ENCODE measurements around the gene DEGS2.
"Not testable (repeated sequence)": the region's sequence is repeated elsewhere in the genome, so short reads cannot be mapped to it uniquely, and the experiment has no call there.

Gene DEGS2

DNA sequence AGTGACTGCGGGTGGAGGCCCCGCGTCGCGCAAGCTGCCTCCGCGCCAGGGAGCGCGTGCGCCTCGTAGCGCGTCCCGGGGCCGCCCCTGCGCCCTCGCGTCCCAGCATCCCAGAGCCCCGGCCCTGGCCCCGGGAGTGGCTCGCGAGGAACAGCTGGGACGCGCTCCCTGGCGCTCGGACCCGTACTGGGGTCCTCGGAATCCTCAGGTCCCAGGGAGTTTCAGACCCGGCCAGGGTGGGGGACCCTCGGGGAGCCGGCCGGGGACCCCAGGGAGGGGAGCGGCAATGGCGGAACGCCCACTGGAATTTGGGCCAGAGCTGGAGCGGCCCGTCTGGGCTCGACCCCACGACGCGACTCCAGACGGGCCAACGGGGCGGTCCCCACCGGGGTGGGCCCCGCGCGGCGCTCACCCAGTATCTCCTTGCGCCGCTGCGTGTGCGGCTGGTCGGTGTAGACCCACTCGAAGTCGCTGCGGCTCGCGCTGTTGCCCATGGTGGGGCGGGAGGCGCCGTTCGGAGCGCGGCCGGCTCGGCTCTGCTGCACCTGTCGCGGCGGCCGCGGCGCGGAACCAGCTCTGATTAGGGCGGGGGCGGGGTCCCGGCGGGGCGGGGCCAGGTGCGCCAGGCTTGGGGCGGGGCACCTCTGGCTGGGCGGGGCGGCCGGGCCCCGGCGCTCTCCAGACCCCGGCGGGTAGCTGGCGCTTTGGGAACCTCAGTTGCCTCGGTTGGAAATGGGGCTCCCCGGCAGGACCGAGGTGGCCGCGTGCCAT is at the start of gene DEGS2:
Gene DEGS2 (minus strand): TSS at position 552 of the 771 bp plus-strand sequence. CDS start 58 bp downstream, at position 494.
- no peak for DNase-seq

DNA sequence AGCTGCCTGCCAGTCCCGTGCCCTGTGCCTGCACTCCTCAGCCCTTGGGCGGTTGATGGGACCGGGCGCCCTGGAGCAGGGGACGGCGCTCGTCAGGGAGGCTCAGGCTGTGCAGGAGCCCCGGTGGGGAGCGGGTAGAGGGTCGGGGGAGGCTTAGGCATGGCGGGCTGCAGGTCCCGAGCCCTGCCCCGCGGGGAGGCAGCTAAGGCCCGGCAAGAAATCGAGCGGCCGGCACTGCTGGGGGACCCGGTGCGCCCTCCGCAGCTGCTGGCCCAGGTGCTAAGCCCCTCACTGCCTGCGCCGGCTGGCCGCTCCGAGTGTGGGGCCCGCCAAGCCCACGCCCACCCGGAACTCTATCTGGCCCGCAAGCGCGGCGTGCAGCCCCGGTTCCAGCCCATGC is 48.7 kb upstream of the DEGS2 start:
- not testable (repeated sequence) for DNase-seq

DNA sequence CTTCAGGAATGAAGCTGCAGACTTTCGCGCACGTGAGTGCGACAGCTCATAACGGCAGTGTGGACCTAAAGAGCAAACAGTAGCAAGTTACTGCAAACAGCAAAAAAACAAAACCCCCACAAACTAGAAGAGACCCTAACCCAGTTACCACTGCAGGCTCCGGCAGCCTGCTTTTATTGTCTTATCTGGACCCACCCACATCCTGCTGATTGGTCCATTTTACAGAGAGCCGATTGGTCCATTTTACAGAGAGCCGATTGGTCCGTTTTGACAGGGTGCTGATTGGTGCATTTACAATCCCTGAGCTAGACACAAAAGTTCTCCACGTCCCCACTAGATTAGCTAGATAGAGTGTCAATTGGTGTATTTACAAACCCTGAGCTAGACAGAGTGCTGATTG is 48.1 kb upstream of the DEGS2 start:
- DNase-seq: not testable (repeated sequence)

DNA sequence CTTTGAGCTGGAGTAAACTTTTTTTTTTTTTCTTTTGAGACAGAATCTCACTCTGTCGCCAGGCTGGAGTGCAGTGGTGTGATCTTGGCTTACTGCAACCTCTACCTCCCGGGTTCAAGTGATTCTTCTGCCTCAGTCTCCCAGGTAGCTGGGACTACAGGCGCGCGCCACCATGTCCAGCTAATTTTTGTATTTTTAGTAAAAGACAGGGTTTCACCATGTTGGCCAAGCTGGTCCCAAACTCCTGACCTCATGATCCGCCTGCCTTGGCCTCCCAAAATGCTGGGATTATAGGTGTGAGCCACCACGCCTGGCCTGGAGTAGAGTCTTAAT is 45.4 kb upstream of the DEGS2 start:
- not testable (repeated sequence) for DNase-seq

DNA sequence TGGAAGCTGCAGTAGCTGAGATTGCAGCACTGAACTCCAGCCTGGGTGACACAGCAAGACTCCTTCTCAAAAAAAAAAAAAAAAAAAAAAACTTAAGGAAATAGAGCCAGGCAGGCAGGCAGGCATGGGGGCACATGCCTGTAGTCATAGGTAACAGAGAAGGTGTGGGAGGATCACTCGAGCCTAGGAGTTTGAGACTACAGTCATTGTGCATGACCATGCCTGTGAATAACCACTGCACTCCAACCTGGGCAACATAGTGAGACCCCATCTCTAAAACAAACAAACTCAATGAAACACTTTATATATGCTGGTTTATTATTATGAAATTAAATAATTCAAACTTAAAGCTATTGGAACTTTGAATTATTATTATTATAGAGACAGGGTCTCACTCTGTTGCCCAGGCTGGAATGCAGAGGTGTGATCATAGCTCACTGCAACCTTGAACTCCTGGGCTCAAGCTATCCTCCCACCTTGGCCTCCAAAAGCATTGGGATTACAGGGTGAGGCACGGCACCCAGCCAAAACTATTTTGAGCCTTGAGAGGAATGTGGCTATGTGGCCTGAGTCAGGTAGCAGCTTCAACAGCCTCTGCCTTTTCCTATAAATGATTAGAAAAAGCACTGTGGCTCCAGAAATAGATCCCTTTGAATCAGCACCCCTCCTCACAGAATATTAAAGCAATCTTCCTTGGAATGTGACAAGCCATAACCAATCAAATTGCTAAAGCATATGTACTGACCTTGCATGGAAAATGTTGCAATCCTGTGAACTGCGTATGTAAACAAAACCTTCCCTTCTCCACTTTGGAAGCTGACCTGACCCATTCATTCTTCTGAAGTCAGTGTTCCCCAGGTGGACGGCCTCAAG is 44.8 kb upstream of the DEGS2 start:
- DNase-seq: no peak

DNA sequence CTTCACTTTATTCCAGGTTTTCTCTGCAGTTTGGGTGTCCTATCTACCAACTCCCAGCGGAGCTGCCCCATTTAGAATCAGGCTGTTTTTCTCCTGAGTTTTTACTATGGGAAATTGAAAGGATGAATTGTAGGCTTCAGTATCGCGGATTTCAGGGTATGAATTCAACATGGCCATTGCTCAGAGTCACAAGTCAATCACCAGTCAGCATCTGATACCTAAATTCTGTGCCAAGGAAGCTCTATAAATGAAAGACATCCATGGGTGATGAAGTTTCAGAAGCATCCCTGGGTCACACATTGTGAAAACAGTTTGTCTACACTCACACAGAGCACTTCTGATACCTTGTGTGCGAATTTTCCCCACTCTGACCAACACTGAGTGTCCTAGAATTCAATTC is 43.7 kb upstream of the DEGS2 start:
- no peak for DNase-seq

DNA sequence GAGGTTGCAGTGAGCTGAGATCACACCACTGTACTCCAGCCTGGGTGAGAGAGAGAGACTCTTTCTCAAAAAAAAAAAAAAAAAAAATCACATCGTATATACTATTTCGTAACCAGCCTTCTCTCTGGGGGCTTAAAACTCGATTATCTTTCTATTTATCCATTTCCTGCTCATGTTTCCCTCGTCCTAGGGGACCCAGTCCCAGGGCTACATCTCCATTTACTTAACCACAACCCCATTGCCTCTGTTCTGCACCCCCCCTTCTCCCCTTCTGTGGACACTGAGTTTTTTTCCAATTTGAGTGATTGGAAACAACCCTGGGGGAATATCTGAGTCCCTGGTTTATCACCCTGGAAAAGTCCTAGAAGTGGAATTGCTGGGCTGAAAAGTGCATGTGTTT is 43.3 kb upstream of the DEGS2 start:
- no peak for DNase-seq

DNA sequence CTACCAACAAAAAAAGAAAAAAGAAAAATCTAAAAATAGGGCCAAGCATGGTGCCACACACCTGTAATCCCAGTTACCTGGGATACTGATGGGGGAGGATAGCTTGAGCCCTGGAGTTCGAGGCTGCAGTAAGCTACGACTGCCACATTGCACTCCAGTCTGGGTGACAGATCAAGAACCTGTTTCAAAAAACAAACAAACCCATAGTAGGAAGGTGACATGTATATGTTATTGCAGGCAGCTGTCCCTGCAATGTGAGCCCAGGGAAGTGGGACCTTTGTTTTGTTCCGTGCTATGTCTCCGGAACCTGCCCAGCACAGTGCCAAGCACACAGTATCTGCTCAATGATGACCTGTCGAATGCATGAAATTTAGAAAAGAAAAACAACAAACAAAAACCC is 42.3 kb upstream of the DEGS2 start:
- DNase-seq: no peak

DNA sequence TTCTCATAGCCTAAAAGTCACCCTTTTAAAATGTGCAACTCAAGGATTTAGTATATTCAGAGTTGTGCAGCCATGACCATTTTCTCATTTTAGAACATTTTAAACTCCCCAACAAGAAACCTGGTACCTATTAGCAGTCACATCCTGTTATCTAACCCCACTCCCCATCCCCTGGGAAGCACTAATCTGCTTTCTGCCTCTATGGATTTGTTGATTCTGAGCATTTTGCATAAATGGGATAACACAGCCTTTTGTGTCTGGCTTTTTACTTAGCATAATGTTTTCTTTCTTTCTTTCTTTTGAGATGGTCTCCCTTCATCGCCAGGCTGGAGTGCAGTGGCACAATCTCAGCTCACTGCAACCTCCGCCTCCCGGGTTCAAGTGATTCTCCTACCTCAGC is 40.9 kb upstream of the DEGS2 start:
- DNase-seq: no peak

DNA sequence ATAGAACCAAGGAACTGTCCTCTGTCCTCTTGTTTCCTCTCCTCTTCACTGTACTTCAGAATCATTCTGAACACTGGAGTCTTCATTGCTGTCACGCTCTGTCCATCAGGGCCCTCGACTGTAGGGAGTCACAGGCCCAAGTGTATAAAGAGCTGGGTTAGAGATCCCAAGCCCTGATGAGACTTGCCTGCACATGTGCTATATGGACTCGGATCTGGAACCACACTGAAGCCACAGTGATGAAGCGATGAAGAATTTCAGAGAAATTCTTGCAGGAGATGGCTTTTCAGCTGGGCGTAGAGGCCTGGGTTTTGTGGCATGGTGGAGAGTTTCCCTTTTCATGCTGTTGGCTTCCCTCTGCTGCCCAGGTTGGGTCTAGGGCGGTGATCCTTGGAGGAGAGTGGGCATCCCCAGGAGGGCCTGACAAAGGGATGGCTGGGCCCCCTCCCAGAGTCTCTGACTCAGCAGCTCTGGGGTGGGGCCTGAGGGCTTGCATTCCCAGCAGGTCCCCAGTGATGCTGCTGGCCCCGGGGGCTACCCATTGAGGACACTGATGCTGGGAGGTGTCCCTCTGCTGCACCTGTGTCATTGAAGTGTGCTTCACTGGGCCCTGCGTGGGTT is 39.9 kb upstream of the DEGS2 start:
- DNase-seq: peak; percentile 26

DNA sequence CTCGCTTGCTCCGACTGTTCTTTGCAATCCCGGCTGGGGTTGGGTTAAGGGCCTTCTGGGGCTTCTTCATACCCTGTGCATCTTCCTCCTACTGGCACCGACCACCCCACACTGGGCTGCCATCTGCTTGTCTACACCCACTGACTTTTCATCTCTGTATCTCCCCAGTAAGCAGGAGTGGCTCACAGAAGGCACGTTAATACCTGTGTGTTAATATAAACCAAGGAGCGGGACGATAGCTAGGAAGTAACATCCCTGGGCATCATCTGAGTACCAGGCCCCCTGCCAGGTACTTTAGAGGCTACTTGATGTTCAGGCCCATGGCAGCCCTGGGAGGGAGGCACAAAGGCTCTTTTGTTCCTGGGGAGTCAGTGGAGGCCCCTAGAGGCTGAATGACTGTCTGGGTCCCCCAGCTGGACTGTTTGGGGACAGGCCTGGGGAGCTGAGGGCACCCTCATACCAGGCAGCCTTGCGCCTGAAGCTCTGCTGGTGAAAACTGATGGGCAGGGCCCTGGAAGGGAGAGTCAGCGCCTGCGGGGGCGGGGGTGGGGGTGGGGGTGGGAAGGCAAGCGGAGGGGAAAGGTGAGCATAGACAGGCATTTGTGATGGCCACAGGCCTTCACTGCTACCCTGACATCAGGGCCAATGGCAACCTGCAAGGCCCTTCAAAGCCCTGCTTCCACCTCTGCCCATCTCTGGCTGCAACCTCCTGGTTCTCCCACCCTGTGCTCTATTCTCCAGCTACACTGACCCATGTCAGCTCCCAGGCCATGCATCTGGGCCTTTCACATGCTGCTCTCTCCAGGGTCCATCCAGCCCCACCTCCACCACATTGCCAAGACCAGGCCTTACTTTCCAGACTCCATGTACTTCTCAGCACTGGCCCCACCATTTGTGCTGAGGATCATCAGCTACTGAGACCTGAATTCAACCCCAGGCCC is 34.2 kb upstream of the DEGS2 start:
- no peak for DNase-seq

DNA sequence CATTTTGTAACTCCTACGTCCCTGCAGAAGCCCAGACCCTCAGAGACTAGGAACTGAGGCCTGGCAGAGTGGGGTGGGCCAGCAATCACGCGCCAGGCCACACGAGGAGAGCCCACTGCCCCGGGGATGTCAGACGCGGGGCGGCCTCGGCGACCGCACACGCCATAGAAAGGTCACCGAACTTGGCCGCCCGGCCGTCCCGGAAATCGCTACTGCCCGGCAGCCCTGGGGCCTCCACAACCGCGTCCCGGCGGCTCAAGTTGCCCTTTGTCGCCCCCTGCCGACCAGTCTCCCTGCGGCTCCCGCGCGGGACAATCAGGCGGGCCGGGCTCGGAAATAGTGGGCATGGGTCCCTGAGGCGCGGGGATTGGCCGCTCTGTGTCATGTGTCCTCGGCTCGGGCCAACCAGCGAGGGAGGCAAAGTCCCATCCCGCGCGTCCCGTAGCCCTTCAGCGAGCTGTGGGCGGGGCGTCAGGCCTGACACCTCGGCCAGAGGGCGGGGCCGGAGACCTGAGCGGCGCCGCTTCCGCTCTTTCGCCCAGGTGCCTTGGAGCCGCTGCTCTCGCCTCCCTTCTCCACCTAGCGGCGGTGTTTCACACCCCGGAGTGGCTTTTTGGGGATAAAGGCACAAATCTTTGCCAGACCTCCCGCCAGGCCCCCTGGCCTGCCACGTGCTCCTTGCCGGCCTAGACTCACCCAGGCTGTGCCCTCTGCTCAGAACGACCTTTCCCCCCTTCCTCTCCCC is 33.4 kb upstream of the DEGS2 start:
- DNase-seq: peak; percentile 98

DNA sequence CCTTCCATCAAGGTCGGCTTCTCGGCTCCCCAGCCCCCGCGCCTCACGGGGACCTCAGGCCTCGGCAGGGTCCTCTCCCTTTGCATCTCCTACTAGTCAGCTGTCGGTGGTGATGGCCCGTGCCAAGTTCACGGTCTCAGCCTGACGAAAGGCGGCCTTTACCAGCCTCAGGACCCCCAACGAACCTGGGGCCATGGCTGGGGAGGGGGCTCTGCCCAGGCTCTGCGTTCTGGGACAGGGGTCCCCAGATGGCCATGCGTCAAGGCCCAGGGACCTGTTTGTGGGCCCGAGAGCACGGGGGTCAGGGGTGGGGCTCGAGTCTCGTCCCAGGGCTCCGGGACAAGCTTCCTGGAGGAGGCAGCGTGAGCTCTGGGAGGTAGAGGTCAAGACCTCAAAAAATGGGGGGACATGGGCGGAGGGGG is 32.8 kb upstream of the DEGS2 start:
- DNase-seq: no peak

DNA sequence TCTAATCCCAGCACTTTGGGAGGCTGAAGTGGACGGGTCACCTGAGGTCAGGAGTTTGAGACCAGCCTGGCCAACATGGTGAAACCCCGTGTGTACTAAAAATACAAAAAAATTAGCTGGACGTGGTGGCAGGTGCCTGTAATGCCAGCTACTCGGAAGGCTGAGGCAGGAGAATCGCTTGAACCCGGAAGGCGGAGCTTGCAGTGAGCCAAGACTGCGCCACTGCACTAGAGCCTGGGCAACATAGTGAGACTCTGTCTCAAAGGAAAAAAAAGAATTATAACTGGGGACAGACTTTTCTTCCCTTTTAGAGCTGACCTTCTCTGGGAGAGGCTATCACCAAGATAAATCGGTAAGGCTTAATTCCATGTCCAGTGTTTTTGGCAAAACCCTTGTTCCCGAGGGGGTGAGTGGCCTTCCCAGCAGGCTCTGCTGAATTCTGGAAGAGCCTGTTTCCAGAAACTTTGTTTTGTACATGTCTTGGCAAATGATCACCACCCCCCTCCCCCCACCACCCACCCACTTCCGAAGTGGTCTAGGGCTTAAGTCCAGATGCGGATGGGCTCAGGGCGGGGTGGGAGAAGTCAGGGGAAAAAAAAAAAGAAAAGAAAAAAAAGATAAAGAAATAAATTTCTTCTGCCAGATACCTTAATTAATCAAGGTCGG is 32.3 kb upstream of the DEGS2 start:
- no peak for DNase-seq

DNA sequence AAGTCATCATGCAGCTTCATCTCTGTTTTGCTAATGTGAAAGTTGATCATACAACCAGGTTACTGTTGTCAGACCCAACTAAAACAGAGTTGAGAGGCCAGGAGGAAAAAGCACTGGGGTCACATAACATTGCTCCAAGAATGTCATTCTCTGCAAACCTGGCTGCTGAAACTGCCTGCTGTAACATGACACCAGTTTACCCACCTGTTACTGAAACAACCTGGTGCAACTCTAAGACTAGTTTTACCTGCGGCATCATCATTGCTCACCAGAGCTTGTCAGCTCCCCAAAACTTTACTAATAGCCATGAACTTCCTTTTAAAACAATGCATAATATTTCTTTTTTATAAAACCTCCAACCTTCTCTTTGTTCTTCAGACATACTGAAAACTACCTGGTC is 30.7 kb upstream of the DEGS2 start:
- no peak for DNase-seq

DNA sequence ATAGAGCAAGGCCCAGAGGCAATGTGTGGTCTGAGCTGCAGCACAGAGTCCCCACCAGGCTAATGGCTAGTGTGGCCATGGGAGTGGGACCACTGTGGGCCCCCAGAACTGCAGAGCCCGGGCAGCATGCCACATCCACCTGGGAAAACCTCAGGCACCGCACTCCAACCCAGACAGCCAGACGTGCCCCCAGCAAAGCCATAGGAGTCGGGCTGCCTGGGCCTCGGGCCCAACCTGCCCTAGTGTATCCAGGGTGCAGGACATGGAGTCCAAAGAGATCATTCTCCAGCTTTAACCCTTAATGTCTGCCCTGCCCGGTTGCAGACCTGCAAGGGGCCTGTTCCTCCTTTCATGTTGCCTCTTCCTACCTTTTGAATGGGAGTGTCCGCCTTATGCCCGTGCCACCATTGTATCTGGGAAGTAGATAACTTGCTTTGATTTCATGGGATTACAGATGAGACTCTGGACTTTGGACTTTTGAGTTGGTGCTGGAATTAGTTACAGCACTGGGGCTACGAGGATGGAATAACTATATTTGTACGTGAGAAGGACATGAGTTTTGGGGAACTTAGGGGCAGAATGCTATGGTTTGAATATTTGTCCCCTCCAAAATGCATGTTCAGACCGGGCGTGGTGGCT is 29.1 kb upstream of the DEGS2 start:
- DNase-seq: no peak

DNA sequence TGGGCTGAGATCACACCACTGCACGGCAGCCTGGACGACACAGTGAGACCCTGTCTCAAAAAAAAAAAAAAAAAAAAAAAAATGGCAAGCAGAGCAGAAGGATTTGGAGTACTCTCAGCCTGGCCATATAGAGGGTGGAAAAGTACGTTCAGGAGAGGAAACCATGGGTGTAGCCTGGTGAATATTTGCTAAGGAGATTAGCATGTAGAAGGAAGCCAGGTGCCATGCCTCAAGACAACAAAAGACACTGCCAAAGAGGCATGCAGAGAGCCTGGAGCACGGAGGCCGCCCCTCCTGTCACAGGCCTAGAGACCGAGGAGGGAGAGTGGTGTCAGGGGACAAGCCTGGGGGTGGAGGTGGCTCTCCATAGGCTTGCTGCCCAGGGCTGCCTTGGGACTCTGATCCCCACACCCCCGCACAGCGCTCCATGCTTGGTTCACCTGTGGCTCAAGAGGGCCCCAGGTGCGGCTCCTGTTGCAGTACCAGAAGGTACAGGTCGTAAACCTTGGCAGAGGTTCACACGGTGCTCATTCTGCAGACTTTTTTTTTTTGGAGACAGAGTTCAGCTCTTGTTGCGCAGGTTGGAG is 27.9 kb upstream of the DEGS2 start:
- no peak for DNase-seq

DNA sequence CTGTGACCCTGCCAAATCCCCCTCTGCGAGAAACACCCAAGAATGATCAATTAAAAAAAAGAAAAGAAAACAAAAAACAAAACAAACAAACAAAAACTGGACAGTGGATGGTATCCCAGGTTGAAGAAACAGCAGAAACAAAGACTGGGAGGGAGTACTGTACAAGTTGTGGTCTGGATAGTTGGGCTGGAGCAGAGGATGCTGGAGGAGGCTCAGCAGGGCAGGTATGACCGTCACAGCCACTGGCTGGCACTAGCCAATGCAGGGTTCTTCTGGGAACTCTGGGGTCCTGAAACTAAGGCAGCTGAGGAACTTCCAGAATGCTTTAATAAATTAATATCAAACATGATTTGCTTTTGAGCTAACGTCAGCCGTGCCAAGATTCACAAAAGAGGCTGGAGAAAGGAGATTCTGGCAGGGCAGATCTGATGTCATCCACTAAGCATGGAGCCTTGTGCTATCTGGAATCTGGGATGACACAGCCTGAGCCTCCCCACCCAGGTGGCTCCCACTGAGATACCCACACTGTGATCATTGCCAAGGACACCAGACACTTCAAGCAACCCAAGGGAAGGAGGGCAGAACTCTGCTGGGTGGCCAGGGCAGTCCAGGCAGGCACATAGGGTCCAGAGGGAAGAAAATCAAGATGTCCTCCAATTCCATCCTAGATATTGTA is 22.6 kb upstream of the DEGS2 start:
- peak; percentile 29 for DNase-seq

DNA sequence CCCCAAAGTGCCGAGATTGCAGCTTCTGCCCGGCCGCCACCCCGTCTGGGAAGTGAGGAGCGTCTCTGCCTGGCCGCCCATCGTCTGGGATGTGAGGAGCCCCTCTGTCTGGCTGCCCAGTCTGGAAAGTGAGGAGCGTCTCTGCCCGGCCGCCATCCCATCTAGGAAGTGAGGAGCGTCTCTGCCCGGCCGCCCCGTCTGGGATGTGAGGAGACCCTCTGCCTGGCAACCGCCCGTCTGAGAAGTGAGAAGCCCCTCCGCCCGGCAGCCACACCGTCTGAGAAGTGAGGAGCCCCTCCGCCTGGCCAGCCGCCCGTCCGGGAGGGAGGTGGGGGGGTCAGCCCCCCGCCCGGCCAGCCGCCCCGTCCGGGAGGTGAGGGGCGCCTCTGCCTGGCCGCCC is 21.2 kb upstream of the DEGS2 start:
- not testable (repeated sequence) for DNase-seq

DNA sequence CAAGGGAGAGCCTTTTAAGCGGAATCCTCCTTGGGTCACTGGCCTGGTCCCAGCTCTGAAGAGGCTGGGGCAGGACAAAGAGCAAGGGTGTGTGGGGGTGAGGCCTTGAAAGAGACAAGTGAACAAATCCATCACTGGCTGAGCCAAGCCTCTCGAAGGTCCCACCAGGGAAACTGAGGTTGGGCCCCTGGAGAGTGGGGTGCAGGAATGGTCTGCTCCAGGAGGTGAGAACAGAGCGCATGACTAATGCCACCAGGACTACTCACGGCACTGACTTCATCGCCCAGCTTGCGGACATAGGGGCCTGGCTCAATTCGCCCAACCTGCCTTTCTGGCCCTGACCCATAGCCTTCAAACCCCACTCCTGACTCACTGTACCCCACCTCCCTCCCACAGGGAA is 19.2 kb upstream of the DEGS2 start:
- no peak for DNase-seq

Measured in EL (cell line).